ENCODE results near the gene AGBL4.

The AGBL4 gene

DNA sequence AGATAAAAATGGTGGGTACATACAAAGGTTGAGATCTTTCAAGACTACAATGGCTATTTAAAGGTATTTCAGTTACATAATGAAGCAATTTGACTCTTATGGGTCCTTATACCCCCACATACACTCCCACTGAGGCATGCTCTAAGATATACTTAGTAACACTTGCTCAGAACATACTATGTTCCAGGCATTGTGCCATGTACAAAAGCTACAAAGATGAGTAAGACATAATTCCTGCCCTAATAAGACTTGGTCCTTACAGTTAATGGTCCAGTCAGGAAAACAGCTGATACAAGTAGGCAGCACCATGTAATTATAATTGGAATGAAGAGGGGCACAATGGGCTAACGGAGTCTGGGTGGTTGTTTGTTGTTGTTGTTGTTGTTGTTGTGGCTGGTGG lies 1080.4 kb downstream of the AGBL4 start:
- CTCF ChIA-PET, result no interaction called here

DNA sequence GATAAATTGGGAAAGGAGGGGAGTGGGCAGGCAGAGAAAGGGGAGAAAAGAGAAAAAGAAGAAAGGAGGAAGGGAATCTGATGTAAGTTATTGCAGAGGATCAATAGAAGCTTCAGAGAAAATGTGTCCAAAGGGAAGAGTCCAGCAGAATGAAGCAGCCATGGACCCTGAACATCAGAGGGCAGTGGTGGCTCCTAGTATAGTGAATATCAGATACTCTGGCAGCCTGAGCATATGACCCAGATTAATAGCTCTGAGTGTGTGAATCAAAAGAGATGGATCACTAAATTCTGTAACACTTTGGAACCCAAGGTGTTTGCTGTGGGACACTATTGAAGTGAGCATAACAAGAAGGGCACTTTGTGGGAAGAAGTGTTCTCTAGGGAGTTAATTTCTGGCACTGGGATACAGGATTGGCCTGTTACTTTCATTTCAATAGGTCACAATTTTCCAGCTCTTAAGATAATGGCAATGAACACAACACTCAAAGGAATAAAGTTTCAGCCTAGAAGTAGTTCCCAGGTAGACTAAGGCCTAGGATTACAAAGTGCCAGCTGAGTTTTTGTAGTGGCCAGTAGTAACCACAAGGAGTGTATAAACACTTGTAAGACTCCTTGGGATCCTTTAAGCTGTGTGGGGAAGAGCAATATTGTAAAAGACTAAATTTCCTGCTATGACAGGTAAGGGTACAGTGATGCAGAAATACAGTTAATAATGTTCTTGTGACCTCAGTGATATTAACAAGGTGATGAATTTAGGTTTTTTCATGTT lies 1082.6 kb downstream of the AGBL4 start:
- TF ChIP-seq ZNF221 (tag by site-specific recombination; IDR thresholded peaks at IDR 0.05; ENCODE audit: borderline replicate concordance) (no peak), RBAK (tag by site-specific recombination; IDR thresholded peaks at IDR 0.05) (no peak), SETDB1 (IDR thresholded peaks at IDR 0.05; ENCODE audit: insufficient read length, low read length) (no peak), ZBTB17 (tag by site-specific recombination; IDR thresholded peaks at IDR 0.05) (no peak), EGR2 (tag by site-specific recombination; IDR thresholded peaks at IDR 0.05; ENCODE audit: low read depth) (no peak), ZNF335 (tag by site-specific recombination; conservative IDR thresholded peaks at IDR 0.05) (no peak)
- TF ChIP-seq, protein P1, sequence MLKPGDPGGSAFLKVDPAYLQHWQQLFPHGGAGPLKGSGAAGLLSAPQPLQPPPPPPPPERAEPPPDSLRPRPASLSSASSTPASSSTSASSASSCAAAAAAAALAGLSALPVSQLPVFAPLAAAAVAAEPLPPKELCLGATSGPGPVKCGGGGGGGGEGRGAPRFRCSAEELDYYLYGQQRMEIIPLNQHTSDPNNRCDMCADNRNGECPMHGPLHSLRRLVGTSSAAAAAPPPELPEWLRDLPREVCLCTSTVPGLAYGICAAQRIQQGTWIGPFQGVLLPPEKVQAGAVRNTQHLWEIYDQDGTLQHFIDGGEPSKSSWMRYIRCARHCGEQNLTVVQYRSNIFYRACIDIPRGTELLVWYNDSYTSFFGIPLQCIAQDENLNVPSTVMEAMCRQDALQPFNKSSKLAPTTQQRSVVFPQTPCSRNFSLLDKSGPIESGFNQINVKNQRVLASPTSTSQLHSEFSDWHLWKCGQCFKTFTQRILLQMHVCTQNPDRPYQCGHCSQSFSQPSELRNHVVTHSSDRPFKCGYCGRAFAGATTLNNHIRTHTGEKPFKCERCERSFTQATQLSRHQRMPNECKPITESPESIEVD (tag by site-specific recombination; IDR thresholded peaks at IDR 0.05), result no peak
- TF ChIP-seq, protein P2, sequence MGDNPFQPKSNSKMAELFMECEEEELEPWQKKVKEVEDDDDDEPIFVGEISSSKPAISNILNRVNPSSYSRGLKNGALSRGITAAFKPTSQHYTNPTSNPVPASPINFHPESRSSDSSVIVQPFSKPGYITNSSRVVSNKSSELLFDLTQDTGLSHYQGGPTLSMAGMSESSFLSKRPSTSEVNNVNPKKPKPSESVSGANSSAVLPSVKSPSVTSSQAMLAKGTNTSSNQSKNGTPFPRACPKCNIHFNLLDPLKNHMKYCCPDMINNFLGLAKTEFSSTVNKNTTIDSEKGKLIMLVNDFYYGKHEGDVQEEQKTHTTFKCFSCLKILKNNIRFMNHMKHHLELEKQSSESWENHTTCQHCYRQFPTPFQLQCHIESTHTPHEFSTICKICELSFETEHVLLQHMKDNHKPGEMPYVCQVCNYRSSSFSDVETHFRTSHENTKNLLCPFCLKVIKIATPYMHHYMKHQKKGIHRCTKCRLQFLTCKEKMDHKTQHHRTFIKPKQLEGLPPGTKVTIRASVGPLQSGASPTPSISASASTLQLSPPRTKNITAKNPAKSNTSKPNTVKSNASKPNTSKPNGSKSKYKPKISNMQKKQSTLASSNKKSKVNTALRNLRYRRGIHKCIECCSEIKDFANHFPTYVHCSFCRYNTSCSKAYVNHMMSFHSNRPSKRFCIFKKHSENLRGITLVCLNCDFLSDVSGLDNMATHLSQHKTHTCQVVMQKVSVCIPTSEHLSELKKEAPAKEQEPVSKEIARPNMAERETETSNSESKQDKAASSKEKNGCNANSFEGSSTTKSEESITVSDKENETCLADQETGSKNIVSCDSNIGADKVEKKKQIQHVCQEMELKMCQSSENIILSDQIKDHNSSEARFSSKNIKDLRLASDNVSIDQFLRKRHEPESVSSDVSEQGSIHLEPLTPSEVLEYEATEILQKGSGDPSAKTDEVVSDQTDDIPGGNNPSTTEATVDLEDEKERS (tag by site-specific recombination; IDR thresholded peaks at IDR 0.05), result no peak
- TF ChIP-seq, protein P3, sequence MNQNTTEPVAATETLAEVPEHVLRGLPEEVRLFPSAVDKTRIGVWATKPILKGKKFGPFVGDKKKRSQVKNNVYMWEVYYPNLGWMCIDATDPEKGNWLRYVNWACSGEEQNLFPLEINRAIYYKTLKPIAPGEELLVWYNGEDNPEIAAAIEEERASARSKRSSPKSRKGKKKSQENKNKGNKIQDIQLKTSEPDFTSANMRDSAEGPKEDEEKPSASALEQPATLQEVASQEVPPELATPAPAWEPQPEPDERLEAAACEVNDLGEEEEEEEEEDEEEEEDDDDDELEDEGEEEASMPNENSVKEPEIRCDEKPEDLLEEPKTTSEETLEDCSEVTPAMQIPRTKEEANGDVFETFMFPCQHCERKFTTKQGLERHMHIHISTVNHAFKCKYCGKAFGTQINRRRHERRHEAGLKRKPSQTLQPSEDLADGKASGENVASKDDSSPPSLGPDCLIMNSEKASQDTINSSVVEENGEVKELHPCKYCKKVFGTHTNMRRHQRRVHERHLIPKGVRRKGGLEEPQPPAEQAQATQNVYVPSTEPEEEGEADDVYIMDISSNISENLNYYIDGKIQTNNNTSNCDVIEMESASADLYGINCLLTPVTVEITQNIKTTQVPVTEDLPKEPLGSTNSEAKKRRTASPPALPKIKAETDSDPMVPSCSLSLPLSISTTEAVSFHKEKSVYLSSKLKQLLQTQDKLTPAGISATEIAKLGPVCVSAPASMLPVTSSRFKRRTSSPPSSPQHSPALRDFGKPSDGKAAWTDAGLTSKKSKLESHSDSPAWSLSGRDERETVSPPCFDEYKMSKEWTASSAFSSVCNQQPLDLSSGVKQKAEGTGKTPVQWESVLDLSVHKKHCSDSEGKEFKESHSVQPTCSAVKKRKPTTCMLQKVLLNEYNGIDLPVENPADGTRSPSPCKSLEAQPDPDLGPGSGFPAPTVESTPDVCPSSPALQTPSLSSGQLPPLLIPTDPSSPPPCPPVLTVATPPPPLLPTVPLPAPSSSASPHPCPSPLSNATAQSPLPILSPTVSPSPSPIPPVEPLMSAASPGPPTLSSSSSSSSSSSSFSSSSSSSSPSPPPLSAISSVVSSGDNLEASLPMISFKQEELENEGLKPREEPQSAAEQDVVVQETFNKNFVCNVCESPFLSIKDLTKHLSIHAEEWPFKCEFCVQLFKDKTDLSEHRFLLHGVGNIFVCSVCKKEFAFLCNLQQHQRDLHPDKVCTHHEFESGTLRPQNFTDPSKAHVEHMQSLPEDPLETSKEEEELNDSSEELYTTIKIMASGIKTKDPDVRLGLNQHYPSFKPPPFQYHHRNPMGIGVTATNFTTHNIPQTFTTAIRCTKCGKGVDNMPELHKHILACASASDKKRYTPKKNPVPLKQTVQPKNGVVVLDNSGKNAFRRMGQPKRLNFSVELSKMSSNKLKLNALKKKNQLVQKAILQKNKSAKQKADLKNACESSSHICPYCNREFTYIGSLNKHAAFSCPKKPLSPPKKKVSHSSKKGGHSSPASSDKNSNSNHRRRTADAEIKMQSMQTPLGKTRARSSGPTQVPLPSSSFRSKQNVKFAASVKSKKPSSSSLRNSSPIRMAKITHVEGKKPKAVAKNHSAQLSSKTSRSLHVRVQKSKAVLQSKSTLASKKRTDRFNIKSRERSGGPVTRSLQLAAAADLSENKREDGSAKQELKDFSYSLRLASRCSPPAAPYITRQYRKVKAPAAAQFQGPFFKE (tag by site-specific recombination; IDR thresholded peaks at IDR 0.05; ENCODE audit: borderline replicate concordance), result no peak
- Histone ChIP-seq H3K27ac (ENCODE audit: extremely low read depth, low read depth, low read length) (no peak overlapping the region), H3K36me3 (ENCODE audit: control insufficient read depth in 2 of 2, insufficient read depth in 1 of 2, low read length in 2 of 2) (no peaks in the 10 kb centered on the region), H3K4me1 (ENCODE audit: control insufficient read depth, insufficient read depth, low read length) (no peaks in the 10 kb centered on the region), H3K4me3 (ENCODE audit: low read depth, low read length) (no peak overlapping the region), H3K9me3 (ENCODE audit: control insufficient read depth, insufficient read depth, low read depth, low read length) (no peaks in the 10 kb centered on the region)
- ChIA-PET POLR2A (no interaction called here), CTCF (interaction anchor here (0.7 kb wide), 1 partner anchor 293 kb away, joined by 3 read pairs; no protein-coding TSS in a partner anchor)

More for the DNA sequence above, 1080.4 kb downstream of the AGBL4 start:
- no peak overlapping the region for H3K27ac ChIP-seq (ENCODE audit: extremely low read depth, low read depth, low read length)
- no peaks in the 10 kb centered on the region for H3K4me1 ChIP-seq (ENCODE audit: control insufficient read depth, insufficient read depth, low read length)
- TF ChIP-seq, protein P4, sequence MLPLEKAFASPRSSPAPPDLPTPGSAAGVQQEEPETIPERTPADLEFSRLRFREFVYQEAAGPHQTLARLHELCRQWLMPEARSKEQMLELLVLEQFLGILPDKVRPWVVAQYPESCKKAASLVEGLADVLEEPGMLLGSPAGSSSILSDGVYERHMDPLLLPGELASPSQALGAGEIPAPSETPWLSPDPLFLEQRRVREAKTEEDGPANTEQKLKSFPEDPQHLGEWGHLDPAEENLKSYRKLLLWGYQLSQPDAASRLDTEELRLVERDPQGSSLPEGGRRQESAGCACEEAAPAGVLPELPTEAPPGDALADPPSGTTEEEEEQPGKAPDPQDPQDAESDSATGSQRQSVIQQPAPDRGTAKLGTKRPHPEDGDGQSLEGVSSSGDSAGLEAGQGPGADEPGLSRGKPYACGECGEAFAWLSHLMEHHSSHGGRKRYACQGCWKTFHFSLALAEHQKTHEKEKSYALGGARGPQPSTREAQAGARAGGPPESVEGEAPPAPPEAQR (tag by site-specific recombination; IDR thresholded peaks at IDR 0.05), result no peak
- TF ChIP-seq MYNN (tag by site-specific recombination; IDR thresholded peaks at IDR 0.05; ENCODE audit: borderline replicate concordance), result no peak
- POLR2A ChIA-PET, result no interaction called here
- no peak overlapping the region for H3K4me3 ChIP-seq (ENCODE audit: low read depth, low read length)
- no peaks in the 10 kb centered on the region for H3K9me3 ChIP-seq (ENCODE audit: control insufficient read depth, insufficient read depth, low read depth, low read length)
- no peaks in the 10 kb centered on the region for H3K36me3 ChIP-seq (ENCODE audit: control insufficient read depth in 2 of 2, insufficient read depth in 1 of 2, low read length in 2 of 2)

Data from HEK293 (cell line).